Skeletal muscle satellite cell (primary cell): ENCODE data around the gene KTN1. TPM values are rescaled to one million over a fixed set of nuclear protein-coding genes. Genes with fewer than 3 reads are reported as not detected.

Source experiments
- H3K27me3 ChIP-seq: 2 replicates; pipeline ENCODE4 v1.7.0; 2013; ENCODE audit warnings: low read length; ENCODE audit not compliant: control insufficient read depth, insufficient read depth
- H3K36me3 ChIP-seq: 2 replicates; pipeline ENCODE4 v1.7.0; 2013; ENCODE audit warnings: mild to moderate bottlenecking, control low read depth, low read length; ENCODE audit not compliant: insufficient read depth
- H3K4me1 ChIP-seq: 2 replicates; pipeline ENCODE4 v1.7.0; 2013; ENCODE audit warnings: low read length; ENCODE audit not compliant: control insufficient read depth, insufficient read depth
- H3K4me2 ChIP-seq: 2 replicates; pipeline ENCODE4 v1.7.0; 2013; ENCODE audit warnings: mild to moderate bottlenecking, low read length
- H3K4me3 ChIP-seq: 2 replicates; pipeline ENCODE4 v1.7.0; 2013; ENCODE audit warnings: low read length
- H3K9ac ChIP-seq: 2 replicates; pipeline ENCODE4 v1.7.0; 2013; ENCODE audit warnings: mild to moderate bottlenecking, low read depth, low read length, moderate library complexity
- H3K9me3 ChIP-seq: replicated peaks from 2 replicates; pipeline ENCODE4 v1.7.0; 2013; ENCODE audit warnings: mild to moderate bottlenecking, control low read depth, low read length
- small RNA-seq: library from RNA; depleted of rRNA; stranded (forward); fragments of <200 nt; gene quantifications from one replicate; pipeline ENCODE3, GENCODE V24; 2012

KTN1 gene

DNA sequence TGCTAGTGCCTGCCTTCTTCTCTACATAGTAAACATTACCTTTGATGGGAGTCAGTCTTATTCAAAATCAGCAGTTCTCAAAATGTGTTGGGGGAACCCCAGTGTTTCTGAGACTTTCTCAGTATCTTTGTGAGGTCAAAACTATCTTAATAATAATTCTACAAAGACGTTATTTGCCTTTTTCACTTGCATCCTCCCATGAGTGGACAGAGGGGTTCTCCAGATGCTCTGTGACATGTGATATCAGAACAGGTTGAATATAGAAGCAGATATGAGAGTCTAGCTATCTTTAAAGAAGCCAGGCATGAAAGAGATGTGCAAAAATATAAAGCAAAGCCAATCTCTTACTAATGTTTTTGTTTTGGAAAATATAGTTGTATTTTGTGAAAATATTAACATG lies 144.7 kb downstream of the KTN1 start:
- no peaks in the 10 kb centered on the region for H3K4me1 ChIP-seq
- no peak overlapping the region for H3K4me3 ChIP-seq
- no peak overlapping the region for H3K9ac ChIP-seq
- H3K9me3 ChIP-seq: no peaks in the 10 kb centered on the region
- H3K4me2 ChIP-seq: no peak overlapping the region
- H3K36me3 ChIP-seq: no peaks in the 10 kb centered on the region
- H3K27me3 ChIP-seq: no peaks in the 10 kb centered on the region

DNA sequence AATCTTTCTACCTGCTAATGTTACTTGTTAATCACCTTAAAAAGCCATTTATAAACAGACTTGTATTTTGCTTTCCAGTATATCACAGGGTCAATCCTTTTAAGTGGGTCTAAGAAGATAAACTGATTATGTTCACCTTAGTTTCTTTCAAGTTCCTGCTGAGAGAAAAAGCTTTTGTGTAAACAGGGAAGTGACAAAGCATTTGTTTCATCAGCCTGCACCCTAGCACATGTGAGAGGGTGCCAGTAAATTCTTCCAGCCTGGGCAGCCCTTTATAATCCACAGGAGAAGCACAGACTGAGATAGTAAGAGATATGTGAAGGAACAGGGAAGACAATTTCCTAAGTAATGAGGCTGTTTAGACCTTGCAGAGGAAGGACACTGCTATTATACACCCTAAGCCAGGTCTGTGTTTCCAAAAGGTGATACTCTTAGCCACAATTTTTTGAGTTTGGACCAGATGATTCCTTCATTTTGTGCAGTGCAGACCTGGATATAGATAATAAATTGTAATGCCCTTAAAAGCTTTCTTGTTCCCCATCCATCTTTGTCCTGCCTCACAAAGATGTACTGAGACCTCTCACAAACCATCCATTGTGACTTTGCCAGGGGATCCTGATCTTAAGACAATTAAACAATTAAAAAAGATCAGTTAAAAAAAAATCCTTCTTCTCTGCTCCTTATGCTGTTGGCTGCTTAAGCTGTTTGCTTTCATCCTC lies 150.7 kb downstream of the KTN1 start:
- H3K4me3 ChIP-seq: no peak overlapping the region
- H3K4me1 ChIP-seq: no peaks in the 10 kb centered on the region
- H3K9ac ChIP-seq: no peak overlapping the region
- no peaks in the 10 kb centered on the region for H3K9me3 ChIP-seq
- no peaks in the 10 kb centered on the region for H3K27me3 ChIP-seq
- H3K36me3 ChIP-seq: no peaks in the 10 kb centered on the region
- H3K4me2 ChIP-seq: no peak overlapping the region

GRCh38 chr14:55731311-55731872 lies 151.4 kb downstream of the KTN1 start:
- Histone ChIP-seq H3K4me2 (no peak overlapping the region), H3K9ac (no peak overlapping the region), H3K27me3 (no peaks in the 10 kb centered on the region), H3K4me3 (no peak overlapping the region), H3K4me1 (no peaks in the 10 kb centered on the region), H3K36me3 (no peaks in the 10 kb centered on the region), H3K9me3 (no peaks in the 10 kb centered on the region)

DNA sequence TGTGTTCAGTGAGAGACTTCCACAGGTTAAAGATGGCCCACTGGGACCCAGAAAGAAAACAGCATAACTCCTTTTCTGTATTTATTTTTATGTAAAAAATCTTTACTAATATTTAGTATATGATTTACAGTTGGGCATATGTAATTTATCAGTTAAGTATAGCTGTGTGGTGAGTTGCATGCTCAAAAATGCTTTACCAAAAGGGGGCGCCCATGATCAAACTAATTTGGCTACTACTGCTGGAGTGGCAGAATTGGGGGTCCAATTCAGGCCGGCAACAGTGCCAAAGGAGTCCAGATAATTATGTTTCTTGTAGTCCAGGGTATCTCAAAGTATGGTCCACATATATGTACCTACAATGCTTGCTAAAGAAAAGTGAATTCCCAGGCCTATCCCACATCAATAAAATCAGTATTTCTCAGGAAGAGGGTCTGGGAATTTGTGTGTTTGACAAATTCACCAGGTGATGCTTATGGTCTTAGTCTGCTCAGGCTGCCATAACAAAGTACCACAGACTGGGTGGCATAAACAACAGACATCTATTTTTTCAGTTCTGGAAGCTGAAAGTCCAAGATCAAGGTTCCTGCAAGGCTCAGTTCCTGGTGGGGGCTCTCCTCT lies 152.0 kb downstream of the KTN1 start:
- H3K4me3 ChIP-seq: no peak overlapping the region
- no peaks in the 10 kb centered on the region for H3K27me3 ChIP-seq
- H3K4me2 ChIP-seq: no peak overlapping the region
- H3K9ac ChIP-seq: no peak overlapping the region
- H3K9me3 ChIP-seq: no peaks in the 10 kb centered on the region
- H3K4me1 ChIP-seq: no peaks in the 10 kb centered on the region
- no peaks in the 10 kb centered on the region for H3K36me3 ChIP-seq

GRCh38 chr14:55733599-55733998 lies 153.6 kb downstream of the KTN1 start:
- Histone ChIP-seq H3K9ac (no peak overlapping the region), H3K9me3 (no peaks in the 10 kb centered on the region)

More at GRCh38 chr14:55733599-55733998, 153.6 kb downstream of the KTN1 start:
- Histone ChIP-seq H3K27me3 (no peaks in the 10 kb centered on the region), H3K4me1 (no peaks in the 10 kb centered on the region), H3K4me2 (no peak overlapping the region), H3K4me3 (no peak overlapping the region), H3K36me3 (no peaks in the 10 kb centered on the region)

Small RNA genes within 50 kb of the gene (small RNA-seq; reads per million reads assigned to genes)
- gene RF00019: not detected
